AG09309 (cell line): ENCODE results near the gene MED26.
"Not testable (repeated sequence)": the region's sequence is repeated elsewhere in the genome, so short reads cannot be mapped to it uniquely, and the experiment has no call there.

Experiments used
- DNase-seq: peaks from one replicate; pipeline ENCODE4 v3.0.0-alpha.2; 2010; ENCODE audit warnings: low read depth
- H3K4me3 ChIP-seq: 2 replicates; pipeline ENCODE4 v1.5.1; 2011; ENCODE audit warnings: mild to moderate bottlenecking, low read depth, low read length, moderate library complexity; ENCODE audit not compliant: control insufficient read depth
- TF ChIP-seq, protein P1 (sequence below): IDR thresholded peaks from 2 replicates; pipeline ENCODE4 v1.5.1; 2011; ENCODE audit warnings: mild to moderate bottlenecking, low read depth, low read length, inconsistent platforms; ENCODE audit not compliant: insufficient read depth, control insufficient read depth; ENCODE audit errors: missing control alignments

Gene MED26

DNA sequence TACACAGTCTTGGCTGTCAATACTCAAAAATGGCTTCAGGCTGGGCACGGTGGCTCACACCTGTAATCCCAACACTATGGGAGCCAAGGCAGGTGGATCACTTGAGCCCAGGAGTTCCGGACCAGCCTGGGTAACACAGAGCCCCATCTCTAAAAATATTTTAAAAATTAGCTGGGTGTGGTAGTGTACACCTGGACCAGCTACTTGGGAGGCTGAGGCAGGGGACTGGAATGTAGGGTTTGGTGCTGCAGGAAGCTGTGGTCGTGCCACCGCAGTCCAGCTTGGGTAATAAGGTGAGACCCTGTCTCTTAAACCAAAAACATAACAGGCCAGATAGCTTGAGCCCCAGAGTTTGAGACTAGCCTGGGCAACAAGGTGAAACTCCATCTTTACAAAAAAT lies 79.0 kb downstream of the MED26 start:
- no peak for DNase-seq
- TF ChIP-seq, protein P1, sequence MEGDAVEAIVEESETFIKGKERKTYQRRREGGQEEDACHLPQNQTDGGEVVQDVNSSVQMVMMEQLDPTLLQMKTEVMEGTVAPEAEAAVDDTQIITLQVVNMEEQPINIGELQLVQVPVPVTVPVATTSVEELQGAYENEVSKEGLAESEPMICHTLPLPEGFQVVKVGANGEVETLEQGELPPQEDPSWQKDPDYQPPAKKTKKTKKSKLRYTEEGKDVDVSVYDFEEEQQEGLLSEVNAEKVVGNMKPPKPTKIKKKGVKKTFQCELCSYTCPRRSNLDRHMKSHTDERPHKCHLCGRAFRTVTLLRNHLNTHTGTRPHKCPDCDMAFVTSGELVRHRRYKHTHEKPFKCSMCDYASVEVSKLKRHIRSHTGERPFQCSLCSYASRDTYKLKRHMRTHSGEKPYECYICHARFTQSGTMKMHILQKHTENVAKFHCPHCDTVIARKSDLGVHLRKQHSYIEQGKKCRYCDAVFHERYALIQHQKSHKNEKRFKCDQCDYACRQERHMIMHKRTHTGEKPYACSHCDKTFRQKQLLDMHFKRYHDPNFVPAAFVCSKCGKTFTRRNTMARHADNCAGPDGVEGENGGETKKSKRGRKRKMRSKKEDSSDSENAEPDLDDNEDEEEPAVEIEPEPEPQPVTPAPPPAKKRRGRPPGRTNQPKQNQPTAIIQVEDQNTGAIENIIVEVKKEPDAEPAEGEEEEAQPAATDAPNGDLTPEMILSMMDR = no peak
- no peak overlapping the region for H3K4me3 ChIP-seq

DNA sequence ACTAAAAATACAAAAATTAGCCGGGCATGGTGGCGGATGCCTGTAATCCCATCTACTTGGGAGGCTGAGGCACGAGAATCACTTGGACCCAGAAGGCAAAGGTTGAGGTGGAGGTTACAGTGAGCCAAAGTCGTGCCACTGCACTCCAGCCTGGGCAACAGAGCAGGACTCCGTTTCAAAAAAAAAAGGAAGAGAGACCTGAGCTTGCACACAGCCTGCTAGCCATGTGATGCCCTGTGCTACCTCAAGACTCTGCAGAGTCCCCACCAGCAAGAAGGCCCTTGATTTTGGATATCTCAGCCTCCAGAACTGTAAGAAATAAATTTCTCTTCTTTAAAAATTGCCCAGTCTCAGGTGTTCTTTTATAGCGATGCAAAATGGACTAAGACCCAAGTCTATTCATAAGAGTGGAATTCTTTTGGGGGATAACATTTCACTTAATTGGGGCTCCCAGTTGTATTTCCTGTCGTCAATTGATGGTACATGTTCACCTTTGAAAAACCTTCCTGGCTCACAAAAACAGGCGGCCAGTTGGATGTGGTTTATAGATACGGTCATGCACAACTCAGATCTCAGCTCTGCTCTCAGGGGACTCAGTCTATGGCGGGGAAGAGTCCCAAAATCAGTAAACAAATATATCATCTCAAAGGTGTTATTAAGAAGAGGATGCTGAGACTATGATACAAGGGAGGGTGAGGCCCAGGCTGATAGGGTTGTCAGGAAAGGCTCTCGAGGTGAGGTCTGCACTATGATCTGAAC lies 83.4 kb downstream of the MED26 start:
- no peak for DNase-seq
- H3K4me3 ChIP-seq = no peak overlapping the region
- TF ChIP-seq, protein P1 = no peak

DNA sequence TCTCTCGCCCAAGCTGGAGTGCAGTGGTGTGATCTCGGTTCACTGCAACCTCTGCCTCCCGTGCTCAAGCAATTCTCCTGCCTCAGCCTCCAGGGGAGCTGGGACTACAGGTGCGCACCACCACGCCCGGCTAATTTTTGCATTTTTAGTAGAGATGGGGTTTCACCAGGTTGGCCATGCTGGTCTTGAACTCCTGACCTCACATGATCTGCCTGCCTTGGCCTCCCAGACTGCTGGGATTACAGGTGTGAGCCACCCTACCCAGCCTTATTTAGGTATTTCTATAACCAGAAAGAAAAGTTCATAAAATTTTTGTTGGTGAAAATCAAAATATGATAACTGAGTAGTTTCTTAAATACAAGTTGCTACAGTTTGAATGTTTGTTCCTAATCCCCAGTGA lies 84.3 kb downstream of the MED26 start:
- not testable (repeated sequence) for H3K4me3 ChIP-seq, DNase-seq

DNA sequence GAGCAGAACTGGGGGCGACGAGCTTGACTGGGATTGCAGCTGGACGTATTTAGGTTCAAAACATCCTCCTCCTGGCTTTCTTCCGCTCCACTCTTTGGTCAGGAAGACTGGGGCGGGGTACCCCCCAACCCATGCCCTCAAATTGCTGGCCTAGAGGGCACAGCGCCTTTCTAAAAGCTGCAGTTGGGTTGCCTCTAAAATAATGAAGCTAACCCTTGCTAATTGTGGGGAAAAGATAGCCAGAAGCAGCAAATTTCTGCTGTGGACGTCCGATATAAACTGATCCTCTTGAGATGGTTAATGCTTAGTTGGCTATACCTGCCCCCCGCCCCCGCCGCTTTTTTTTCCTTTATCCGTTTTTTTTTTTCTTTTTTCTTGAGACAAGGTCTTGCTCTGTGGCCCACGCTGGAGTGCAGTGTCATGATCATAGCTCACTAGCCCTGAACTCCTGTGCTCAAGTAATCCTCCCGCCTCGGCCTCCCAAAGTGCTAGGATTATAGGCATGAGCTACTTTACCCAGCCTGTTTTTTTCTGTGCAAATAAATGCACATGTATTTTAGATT lies 85.0 kb downstream of the MED26 start:
- DNase-seq = no peak
- TF ChIP-seq, protein P1 = no peak
- peak overlapping the region; percentile 96 for H3K4me3 ChIP-seq

DNA sequence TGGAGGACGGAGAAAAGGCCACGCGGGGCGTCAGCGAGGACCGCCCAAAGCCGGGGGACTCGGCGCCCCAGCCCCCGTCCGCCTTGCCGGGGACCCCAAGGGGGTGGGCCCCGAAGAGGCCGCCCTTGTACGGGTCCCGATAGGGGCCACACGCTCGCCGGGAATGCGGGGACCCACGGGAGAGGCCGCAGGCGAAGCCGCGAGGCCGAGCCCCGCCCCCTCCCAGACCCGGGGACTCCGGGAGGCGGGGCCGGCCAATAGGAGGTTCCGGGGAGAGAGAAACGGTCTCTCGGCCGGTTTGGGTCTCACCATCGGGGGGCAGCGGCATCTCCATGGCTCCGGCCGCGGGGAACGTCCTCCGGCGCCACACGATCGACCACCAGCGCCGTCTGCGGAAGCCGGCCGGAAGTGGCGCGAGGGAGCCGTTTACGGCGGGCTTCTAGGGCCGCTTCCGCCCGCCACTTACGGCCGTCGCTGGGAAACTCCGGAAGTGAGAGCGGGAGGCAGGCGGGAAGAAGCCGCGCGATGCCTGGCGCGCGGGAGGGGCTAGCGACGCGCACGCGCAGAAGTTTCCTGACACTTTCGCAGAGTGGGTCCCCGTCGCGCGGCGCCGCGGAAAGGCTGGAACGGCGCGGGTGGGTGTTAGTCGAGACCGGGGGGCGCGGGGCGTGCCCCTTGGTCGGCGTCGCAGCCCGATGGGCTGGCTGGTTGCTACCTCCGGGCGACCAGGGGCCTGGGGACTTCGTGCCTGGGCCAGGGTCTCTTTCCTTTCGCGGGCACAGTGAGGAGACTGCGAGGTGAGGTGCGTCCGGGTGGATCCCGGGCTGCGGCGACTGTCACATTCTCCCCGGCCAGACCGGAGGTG lies 85.7 kb downstream of the MED26 start, which contains the start of gene CHERP:
CHERP (minus strand) TSS at position 393 of the 865 bp plus-strand sequence; CDS start at position 334, 59 bp downstream.
- TF ChIP-seq, protein P1 = no peak
- H3K4me3 ChIP-seq = peak within 1 kb of the TSS; percentile 96
- DNase-seq = peak; percentile 52

DNA sequence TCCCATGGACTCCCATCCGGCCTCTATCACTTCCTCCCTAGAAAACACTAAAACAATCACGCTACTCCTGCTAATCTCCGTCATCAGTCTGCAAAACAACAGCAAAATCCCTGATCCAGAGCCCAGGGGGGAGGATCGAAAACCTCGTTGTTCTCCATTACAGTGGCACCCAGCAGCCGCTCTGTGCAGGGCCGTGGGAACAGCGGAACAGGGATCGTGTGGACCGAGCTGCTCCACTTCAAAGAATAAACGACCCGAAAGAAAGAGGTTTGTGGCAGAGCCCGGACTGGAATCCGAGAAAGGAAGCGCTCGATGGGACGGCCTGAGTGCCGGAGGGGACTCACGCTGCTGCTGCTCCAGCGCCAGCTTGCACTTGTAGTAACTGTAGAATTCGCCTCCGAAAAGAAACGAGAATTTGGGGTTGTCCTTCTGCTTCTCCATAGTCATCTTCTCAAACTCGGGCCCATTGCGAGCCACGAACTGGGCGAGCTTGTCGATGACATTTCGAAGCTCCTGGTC lies 86.4 kb downstream of the MED26 start:
- TF ChIP-seq, protein P1 = no peak
- DNase-seq = no peak

More for the DNA sequence above, 86.4 kb downstream of the MED26 start:
- H3K4me3 ChIP-seq = peak overlapping the region; percentile 96
